Stimulated activated CD8-positive, alpha-beta memory T cell treated with anti-CD3 and anti-CD28 coated beads, Interleukin-2, amount 100 ng/mL, for 1 hour (primary cell): Measurements from ENCODE around the gene EIF5B.

ENCODE experiments used
- DNase-seq, 2 donors: peaks; one replicate each; pipeline ENCODE4 v3.0.0-alpha.2; 2020; ENCODE audit warnings: low read depth in 2 of 2

The EIF5B gene

DNA sequence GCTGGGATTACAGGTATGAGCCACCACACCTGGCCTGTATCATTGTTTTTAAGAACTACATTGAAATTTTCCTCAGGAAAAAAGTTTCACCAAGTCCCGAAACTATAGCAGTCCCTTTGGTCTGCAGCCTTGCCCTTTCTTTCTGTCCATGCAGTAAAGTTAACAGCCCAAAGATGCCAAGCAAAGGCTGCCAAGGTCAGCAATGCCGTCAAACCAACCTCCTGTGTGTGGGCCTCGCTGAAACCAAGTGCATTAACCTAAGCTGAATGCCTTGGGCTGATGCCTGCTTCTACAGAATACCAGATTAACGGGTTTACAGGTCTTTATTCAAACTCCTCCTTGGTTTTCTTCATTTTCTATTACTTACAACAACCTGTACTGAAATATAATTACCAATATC is 73.1 kb downstream of the EIF5B start:
- no peak for DNase-seq

DNA sequence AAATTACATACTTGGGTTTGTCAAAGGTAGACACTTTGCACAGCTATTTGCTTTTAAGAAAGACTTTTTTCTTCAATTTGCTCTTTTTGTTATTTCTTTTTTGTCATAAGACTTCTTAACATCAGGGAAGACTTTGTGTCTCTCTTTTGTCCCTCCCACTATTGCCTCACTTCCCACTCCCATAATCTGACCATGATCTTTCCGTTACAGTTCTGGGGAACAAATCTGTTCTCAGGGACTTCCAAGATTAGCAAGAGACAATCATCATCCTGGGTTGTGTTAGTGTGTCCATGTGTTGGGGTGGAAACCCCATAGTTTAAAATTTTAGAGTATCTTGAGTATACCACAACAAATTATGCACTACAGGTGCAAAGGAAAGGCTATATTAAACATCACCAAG is 77.4 kb downstream of the EIF5B start:
- DNase-seq: no peak

DNA sequence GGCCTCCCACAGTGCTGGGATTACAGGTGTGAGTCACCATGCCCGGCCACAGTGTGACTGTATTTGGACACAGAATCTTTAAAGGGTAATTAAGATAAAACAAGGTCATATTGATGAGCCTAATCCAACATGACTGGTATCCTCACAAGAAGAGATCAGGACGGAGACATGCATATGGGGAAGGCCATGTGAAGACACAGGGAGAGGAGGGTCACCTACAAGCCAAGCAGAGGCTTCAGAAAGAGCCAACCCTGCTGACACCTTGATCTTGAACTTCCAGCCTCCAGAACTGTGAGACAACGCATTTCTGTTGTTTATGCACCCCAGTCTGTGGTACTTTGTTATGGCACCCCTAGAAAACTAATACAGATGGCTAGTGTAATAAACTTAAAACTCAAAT is 80.2 kb downstream of the EIF5B start:
- no peak for DNase-seq

DNA sequence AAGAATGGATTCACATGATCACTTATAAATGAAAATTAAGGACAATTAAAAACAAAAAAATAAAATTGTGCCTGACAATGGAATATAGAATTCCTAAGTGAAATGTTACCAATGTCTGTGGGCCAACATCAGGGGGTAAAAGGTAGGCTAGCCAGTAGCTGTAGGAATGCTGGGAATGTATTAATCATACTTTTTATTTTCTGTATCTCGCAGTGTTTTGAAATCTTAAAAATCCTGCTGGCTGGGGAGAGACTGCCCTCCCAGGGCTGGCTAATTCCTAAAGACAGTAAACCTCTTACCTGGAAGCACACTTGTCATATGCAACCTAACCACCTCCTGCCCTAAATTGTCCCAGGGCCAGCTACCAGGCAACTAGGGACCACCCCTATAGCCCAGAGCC is 82.8 kb downstream of the EIF5B start:
- DNase-seq: no peak

DNA sequence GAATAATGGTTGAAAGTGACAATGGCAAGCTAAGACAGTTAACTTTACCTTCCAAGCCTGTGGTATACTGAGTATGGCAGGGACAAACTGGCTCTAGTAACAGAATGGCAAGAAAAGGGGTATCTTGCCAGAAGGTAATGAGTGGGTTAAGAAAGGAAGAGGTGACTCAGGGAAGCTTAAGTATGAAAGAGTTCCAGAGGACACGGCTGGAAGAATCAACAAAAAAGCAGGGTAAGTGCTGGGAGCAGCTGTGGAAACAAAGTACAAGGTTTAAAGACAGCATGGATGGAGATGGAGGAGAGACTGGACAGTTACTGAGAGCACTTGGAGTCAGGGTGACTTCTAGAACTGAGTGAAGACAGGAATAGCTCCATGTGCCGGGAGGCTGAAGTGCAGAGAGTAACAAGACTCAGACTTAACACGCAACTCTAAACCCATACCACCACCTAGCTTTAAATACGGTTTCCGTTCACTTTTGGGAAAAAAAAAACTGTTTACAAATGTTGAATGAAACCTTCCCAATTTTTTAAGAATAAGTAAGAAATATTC is 83.6 kb downstream of the EIF5B start:
- no peak for DNase-seq

DNA sequence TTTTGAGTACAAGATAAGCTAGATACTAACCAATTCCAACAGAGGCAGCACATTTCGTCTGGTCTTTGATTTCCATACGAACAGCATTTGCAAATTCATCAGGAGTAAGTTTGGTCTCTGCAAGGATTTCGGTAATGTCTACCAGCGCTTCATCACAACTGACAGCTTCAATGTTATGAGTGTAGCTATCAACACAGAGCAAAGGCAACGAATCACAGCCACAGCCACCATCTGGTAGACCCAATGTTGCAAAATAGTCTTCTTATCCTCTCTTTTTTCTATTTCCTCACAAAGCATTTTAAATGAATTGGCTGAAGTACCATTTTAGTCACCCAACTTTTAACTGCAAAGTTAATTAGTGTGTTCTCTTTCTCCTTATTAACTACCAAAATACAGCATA is 84.3 kb downstream of the EIF5B start:
- no peak for DNase-seq

DNA sequence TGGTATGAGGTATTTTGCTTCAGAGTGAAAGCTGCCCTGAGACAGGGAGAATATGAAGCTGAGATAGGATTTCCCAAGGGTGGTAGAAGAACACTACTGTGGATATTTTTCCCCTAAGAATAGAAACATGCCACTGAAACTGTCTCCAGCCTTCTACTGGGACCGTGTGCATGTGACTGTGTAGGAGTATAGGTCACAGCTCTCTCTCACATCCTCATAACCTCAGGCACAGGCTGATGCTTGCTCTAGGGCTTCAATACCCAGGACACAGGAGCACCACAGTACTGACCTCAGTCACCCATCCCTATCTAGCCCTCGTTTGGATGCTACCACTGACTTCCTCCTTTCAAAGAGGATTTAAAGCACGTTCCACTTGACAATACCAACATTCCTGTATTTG is 85.4 kb downstream of the EIF5B start:
- DNase-seq: no peak

DNA sequence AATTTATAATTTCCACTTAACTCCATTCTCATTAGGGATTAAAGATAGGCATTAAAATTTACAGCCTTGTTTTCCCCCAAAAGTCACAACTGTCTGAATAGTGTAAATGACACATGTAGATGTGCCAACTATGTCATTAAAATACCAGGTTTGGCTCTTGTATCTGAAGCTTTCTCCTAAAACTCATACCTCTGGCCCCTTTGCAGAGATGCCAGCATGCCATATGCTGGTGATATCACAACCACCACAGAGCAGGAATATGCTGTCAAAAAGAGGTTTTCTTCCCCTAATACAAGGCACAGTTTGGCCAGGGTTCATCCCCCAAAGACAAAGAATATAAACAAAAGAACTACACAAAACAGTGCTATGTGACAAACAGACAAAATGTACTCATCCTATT is 87.2 kb downstream of the EIF5B start:
- no peak for DNase-seq

DNA sequence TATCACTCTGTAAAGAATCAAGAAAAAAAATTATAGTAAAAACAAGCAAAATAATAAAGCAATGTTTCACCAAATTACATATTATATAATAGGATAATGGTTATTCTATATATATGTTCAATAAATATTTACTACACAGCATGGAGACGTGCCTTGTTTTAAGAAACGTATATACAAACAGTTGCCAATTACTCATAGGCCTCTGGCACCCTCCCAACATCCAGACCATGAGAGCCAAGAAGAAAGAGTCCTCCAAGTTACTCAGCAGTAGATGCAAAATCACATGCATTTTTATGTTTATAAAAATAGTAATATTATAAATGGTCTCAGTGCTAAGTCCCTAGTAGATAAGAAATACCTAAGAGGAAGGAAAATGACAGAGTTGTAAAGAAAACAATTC is 87.8 kb downstream of the EIF5B start:
- no peak for DNase-seq

DNA sequence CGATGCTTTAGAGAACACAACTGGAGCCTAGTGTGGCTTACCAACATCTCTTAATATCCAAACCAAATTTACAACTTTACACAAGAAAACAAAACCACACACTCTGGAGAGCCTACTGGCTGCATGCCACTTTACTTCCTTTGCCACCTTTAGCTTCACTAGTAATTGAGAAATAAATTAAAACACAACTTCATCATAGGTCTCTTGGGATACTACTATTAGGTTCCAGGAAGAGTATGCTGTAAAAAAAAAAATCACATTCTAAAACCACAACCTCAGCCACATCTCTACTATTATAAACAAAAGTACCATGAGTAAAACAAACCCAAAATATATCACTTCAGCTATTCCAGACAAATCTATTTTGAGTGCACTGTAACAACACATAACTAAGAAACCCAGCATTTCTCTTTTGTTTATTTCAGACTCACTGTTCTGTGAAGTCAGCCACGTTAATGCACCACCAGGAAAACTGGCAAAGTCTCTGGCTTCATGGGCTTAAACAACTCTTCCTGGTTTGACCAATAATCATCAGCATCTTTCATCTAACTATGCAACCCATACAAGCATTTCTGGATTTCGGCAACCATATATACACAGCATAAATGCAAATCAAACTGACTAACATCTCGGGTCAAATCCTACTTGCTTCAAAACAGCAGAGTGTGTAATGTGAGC is 93.6 kb downstream of the EIF5B start:
- no peak for DNase-seq

DNA sequence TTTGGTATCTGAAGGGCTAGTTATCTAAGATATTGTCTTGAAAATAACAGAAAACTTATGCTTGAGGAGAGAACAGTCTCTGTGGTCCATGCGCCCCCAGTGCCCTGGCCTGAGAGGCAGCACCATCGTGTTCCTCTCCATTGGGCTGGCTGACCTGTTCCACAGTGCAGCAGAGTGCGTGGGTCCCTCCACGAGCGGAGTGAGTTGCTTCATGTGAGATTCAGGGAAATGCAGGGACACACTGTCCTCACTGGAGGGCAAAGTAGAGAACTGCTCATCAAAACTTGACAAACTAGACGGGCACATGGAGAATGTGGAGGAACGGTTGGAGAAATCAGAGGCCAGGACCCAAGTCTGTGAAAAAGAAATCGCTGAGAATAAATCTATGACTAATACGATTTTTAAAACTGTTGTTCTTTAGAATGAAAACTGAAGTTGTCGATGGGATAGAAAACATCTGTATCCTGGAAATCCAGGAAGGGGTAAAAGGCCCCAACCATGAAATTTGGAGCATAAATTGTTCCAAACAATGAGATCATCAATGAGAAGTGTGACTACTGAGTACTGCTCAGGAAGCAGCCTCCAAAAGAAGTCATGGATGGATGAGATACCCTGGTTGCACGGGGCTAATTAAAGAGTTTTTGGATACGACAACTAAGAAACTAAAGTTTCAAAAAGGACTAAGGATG is 94.5 kb downstream of the EIF5B start:
- no peak for DNase-seq

DNA sequence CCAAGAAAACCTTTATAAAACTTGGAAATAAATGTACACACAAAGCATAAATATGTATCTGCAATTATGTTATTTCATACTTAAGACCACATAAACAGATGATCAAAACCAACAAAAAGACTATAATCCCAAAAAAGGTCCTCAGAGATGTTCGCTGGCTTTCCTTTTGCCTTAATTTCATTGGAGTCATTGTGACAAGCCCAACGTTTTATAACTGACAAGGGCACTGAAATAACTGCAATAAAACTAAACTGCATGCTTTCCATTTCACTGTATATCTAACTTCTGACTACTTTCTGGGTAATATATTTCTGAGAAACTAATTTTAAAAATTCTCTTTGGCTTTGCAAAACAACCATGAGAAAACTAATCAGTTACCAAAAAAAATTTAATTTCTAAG is 96.2 kb downstream of the EIF5B start:
- DNase-seq: no peak

DNA sequence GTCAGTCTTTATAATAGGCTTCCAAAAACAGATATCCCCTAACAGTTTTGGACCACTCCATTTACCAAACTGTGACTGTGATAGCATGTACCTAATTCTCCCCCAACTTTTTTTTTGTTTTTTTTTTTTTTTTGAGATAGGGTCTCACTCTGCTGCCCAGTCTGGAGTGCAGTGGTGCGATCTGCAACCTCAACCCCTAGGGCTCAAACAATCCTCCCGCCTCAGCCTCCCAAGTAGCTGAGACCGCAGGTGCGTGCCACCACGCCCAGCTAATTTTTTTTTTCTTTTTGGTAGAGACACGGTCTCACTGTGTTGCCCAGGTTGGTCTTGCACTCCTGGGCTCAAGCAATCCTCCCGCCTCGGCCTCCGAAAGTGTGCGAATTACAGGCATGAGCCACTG is 99.7 kb downstream of the EIF5B start:
- no peak for DNase-seq

DNA sequence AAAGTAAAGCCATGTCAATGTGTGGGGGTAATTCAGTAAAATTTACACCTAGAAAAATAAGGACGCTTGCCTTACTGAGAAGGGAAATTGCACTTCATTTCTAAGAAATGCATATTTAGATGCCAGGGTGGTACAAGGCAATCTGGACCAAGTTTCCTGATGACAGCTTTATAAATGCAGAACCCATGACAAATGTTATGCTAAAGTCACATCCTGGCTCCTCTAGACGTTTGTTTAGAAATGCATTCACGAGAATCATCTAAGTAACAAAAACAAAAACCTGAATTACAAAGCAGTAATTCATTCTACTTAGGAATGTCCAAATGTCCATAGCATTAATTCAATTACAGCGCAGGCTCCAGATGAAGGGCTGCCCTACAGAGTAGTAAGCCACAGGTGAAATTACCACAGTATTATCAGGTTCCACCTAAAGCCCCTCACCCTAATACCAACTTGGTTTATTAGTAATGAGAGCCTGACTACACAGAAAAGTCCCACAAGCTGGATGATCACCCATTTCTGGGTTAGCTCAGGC is 102.8 kb downstream of the EIF5B start:
- no peak for DNase-seq

DNA sequence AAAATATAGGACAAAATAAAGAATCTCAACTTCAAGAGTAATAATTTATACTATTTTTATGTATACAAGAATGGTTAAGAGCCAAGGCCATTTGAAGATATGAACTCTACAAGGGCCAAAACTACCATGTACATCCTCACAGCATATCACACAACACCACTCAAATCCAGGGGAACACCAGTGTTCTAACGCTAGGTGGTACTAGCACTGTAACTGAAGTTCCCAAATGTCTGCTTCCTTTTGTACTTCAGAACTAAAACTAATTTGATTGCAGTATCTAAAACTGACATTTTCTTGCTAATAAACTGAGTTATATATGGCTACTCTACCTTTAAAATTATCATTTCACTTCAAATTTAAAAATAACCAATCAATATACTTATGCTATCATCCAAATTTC is 105.6 kb downstream of the EIF5B start:
- DNase-seq: no peak

DNA sequence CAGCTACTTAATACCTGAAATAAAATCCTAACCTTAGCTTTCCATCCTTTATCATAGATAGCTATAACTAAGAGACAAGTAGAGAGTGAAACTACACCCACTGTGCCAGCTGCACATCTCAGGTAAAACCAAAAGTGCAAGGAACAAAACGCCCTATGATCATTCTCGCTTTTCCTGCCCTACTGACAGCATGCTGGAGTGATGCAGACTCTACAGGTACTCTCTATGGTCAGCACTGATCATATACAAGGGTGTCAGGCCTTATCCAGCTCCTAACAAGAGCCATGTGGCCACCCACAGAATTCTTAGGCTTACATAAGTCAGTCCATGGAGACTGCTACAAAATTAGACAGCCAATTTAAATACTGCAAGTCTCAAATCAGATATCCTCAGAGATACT is 107.0 kb downstream of the EIF5B start:
- DNase-seq: no peak

DNA sequence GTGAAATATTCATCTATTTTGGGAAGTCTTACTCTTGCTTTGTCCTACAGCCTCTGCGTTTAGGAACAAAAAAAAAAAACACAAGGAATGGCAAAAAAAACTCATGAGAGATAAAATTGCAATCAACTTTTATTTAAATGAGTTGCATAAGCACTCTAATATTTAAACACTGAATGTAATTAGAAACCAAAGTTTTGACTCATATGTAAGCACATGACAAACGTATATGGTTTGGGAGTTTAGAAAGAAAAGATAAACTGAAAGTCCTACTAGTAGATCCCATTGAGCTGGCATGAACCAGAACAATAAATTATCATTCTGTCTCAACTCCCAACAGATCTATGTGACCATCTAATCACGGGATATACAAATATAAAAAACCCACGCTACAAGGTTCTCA is 107.9 kb downstream of the EIF5B start:
- DNase-seq: no peak

DNA sequence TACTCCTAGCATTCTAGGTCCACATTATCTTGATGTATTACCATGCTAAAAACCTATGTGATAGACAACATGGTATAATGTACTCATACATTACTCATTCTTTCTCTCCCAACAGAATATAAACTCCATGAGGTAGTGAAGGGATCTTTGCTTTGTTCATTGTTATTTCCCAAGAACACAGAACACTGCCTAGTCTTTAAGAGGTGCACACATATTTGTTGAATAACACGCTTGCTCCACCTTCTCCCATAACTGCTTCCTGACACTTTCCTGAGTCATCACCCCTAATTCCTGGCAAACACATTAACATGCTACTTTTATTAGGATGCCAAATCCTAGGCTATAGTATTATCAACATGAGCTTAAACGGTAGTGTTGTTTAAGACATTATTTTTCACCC is 111.4 kb downstream of the EIF5B start:
- no peak for DNase-seq

DNA sequence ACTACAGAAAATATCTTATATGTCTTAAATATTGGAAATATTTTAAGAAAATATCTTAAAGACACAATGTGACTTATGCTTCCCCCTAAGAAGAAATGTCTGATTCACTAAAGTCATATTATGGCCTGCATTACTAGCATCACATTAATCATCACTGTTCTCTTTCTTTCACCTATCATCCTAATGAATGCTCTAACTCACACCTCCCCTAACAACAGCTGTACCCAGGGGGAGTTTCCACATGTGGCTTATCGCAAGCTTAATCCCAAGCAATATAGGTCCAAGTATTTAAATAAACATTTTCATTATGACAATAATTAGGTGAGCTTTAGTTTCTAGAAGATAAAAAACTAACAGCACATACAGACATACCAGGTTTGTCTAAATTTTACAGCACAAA is 113.0 kb downstream of the EIF5B start:
- DNase-seq: no peak
